Right hindlimb (tissue), 1 donor: ENCODE results near the gene CGREF1.
"Not testable (repeated sequence)": the region's sequence is repeated elsewhere in the genome, so short reads cannot be mapped to it uniquely, and the experiment has no call there.

Source experiments
- DNase-seq: peaks from one replicate; pipeline ENCODE4 v3.0.0-alpha.2; 2018

CGREF1 gene

DNA sequence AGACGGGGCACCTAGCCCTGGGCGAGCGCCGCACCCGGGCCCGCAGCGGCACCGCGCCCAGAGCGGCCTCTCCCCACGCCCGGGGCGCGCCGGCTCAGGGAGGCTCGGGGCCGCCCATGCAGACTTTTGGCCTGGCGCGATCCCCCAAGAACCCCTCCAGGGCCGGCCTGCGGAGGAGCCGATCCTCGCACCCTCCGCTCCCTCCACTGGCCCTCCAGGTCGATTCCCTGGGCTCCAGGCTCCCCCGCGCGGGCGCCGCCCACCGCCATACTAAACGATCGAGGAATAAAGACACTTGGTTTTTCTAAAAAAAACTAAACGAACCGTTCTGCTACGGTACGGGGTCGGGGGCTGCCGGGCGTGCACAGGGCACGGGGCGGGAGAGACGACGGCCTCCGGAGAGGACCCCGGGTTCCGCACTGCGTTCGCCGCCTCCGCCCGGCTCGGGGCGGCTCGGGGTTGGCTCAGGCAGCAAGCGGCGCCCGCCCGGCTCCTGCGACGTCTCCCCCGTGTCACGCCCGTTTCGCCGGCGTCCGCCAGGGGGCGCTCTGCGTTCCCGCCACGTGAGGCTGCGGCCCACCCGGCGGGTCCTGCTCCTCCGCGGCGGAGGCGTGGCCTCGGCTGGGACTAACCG lies 32.7 kb downstream of the CGREF1 start:
- DNase-seq: peak; percentile 97

DNA sequence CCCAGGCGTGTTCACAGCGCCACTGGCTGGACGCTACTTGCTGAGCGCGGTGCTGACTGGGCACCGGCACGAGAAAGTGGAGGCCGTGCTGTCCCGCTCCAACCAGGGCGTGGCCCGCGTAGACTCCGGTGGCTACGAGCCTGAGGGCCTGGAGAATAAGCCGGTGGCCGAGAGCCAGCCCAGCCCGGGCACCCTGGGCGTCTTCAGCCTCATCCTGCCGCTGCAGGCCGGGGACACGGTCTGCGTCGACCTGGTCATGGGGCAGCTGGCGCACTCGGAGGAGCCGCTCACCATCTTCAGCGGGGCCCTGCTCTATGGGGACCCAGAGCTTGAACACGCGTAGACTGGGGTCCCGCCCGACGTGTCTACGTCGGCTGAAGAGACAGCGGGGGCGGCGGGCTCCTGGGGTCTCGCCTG lies 33.2 kb downstream of the CGREF1 start:
- DNase-seq: peak; percentile 70

DNA sequence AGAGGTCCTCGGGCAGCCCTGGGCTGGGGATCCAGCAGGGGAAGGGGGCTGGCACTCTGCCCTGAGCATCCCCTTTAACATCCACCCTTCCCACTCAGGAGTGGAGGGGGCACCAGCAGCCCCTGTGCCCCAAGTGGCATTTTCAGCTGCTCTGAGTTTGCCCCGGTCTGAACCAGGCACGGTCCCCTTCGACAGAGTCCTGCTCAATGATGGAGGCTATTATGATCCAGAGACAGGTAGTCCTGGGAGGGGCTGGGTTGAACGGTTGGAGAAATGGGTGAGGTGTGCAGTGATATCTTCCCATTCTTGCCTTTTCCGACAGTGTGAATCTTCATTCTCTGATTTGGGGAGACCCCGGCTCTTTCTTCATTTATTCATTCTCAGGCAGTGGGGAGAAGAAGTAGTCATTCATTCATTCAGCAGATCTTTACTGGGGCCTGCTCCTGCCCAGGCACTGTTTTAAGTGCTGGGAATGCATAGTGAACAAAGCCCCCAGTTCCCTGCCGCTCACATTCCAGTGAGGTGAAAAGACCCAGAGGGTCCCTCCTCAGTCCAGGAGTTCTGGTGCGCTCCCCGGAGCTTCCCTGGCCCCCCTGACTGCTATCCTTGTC lies 33.8 kb downstream of the CGREF1 start:
- DNase-seq: no peak

DNA sequence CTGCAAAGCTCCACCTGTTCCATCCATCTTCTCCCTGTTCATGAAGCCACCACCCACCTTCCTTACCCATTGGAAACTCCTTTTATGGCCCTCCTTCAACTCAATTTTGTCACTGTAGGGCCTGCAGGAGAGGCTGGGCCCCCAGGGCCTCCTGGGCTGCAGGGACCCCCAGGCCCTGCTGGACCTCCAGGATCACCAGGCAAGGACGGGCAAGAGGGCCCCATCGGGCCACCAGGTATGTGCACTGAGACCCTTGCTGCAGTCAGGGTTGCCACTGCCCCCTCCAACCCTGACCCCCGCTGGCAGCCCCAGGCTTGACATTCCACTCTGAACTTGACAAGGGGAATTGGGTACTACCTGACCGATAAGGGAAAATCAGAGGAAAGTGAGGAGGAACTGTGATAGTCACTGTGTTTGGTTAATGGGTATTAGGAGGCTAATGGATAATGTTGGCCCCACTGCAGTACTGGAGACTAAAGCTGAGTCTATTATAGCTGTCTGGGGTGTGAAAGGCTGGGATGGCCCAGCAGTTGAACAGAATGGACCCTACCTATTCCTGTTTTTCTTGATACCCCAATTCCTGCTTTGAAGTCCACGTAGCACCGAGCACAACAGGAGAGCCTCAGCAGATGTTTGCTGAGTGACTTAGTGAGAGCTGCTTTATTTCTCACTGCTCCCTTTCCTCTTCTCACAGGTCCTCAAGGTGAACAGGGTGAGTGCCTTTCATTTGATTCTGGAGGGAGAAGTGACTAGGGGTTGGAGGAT lies 34.4 kb downstream of the CGREF1 start:
- DNase-seq: no peak

- DNase-seq: no peak
Measured at GRCh38 chr2:27083410-27084296, 35.3 kb downstream of the CGREF1 start.

DNA sequence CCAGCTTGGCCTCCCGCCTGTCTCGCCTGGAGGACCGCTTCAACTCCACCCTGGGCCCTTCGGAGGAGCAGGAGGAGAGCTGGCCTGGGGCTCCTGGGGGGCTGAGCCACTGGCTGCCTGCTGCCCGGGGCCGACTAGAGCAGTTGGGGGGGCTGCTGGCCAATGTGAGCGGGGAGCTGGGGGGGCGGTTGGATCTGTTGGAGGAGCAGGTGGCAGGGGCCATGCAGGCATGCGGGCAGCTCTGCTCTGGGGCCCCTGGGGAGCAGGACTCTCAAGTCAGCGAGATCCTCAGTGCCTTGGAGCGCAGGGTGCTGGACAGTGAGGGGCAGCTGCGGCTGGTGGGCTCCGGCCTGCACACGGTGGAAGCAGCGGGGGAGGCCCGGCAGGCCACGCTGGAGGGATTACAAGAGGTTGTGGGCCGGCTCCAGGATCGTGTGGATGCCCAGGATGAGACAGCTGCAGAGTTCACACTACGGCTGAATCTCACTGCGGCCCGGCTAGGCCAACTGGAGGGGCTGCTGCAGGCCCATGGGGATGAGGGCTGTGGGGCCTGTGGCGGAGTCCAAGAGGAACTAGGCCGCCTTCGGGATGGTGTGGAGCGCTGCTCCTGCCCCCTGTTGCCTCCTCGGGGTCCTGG lies 36.0 kb downstream of the CGREF1 start:
- peak; percentile 54 for DNase-seq

- DNase-seq: no peak
Measured at GRCh38 chr2:27081984-27082772, 36.8 kb downstream of the CGREF1 start.

GRCh38 chr2:27080603-27080936 lies 38.4 kb downstream of the CGREF1 start:
- no peak for DNase-seq

- DNase-seq: no peak
Measured at GRCh38 chr2:27080140-27080469, 38.8 kb downstream of the CGREF1 start.

- DNase-seq: no peak
Measured at GRCh38 chr2:27079233-27080139, 39.4 kb downstream of the CGREF1 start.

GRCh38 chr2:27078267-27079194 lies 40.4 kb downstream of the CGREF1 start, which contains the start of gene EMILIN1:
Gene EMILIN1, plus strand, starts transcription at chr2:27078615. Its CDS starts 451 bp downstream, at chr2:27079066.
- DNase-seq: peak; percentile 96

GRCh38 chr2:27077231-27077630 lies 41.7 kb downstream of the CGREF1 start:
- DNase-seq: no peak

DNA sequence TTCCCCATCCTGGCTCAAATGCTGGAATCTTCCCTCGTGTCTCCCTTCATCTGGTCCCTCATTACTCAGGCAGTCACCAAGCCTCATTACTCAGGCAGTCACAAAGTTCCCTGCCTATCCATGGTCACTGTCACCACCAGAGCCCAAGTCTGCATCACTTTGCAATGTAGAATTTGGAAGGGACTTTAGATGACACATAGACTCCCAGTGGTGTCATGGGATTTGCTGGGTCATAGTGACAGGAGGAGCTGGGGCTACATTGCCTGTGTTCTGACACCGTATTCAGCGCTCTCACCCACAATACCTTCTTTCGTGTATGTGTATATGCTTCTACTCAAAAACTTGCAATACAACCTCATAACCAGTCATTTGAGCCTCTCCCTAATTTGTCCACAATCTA lies 42.6 kb downstream of the CGREF1 start:
- DNase-seq: no peak

- not testable (repeated sequence) for DNase-seq
Measured at GRCh38 chr2:27075566-27075871, 43.4 kb downstream of the CGREF1 start.

- DNase-seq: peak; percentile 65
Measured at GRCh38 chr2:27074738-27075565, 44.0 kb downstream of the CGREF1 start.

GRCh38 chr2:27073782-27074181 lies 45.1 kb downstream of the CGREF1 start:
- DNase-seq: no peak

GRCh38 chr2:27072920-27073319 lies 46.0 kb downstream of the CGREF1 start:
- no peak for DNase-seq

DNA sequence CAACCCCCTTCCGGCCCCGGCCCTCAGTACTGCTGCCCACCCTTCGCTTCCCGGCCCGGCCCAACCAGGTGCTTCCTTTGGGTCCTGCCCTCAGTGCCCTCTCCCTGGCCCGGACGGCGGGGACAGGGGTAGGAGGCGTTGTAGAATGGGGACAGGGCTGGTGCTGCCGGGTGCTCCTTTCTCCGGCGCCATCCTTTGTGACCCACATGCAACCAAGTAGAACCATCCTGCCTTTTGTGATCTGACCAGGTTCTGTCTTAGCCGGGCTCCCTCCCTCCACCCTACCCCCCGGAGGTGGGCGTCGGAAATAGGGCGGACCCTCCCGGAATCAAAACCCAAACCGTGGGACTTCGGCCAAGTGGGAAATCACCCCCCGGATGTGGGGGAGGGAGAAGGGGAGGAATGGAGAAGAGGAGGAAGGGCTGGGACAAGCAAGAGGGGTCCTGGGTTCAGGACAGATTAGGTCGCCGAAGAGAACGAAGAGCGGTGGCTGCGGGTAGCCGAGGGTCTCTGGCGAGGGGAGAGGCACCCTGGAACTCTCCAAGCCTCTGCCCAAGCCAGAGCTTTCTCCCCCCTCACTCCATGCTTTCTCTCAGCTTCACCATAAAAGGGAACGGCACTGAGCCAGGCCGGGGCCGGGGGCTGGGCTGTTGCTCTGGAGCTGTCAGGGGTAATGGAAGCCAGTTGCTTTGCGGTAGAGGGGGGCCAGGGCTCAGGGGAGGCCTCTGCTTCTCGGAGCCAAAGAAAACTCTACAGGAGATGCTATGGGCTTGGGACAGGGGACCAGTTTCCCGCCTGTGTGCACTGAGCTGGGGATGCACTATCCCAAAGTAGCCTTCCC lies 46.7 kb downstream of the CGREF1 start:
- peak; percentile 92 for DNase-seq
